GDM1 (cell line): ENCODE results near the gene SKA2.
A peak's percentile ranks its signal among the peaks of the same experiment; 100 is the strongest.
"Not testable (repeated sequence)": the region's sequence is repeated elsewhere in the genome, so short reads cannot be mapped to it uniquely, and the experiment has no call there.

Experiments
- DNase-seq: peaks from one replicate; lab custom pipeline; 2025; lab: John Stamatoyannopoulos, UW

SKA2 gene

GRCh38 chr17:59151591-59151990, 3.4 kb downstream of the SKA2 start:
- no peak for DNase-seq

DNA sequence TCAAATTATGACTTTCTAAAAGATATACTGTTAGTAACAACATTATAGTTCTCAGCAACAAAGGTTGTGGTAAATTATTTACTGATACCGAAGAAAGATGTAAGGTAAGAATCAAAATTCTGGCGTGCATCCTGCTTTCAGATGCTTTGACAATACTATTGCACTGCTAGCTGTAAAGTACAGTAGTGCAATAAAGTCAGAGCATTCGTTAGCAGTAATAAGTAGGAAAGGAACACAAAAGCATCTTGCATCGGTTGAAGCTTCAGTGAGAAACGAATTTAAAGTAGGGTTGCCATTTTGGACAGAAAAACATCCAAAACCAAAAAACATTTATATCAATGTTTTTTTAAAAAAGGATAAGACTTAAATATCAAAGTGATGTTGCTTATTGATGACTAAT, 4.0 kb downstream of the SKA2 start:
- no peak for DNase-seq

DNA sequence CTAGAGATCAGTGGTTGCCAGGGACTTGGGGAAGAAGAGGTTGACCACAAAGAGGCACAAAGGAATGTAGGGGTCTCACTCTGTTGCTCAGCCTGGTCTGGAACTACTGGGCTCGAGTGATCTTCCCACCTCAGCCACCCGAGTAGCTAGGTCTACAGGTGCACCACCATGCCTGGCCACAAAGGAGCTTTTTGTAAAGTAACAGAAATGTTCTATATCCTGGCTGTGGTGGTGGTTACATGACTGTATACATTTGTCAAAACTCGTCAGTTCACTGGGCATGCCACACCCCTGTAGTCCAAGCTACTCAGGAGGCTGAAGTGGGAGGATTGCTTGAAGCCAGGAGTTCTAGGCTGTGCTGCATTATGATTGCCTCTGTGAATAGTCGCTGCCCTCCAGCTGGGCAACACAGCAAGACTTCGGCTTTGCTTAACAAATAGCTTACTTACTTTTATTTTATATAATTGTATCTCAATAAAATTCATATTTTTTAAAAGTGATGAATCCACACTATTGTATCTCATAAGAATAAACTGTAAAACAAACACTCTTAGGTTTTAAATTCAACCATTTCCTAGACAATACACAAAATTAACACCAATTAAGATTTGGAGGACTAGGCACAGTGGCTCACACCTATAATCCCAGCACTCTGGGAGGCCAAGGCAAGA, 5.0 kb downstream of the SKA2 start:
- DNase-seq, result no peak

GRCh38 chr17:59149051-59149450, 5.9 kb downstream of the SKA2 start:
- DNase-seq, result no peak

DNA sequence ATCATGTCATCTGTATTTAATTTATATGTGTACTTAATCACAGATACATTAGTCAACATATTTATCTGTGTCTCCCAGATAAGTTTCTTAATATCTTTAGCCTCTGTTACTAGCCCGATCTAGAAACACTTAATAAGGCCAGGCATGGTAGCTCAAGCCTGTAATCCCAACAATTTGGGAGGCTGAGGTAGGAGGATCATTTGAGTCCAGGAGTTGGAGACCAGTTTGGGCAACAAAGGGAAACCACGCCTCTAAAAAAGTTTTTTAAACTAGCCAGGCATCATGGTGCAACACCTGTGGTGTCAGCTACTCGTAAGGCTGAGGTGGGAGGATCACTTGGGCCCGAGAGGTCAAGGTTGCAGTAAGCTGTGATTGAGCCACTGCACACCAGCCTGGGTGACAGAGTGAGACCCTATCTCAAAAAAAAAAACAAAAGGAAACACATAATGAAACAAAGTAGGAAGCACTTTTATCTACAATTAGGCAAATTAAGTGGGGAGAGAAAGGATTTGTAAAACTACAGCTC, 9.4 kb downstream of the SKA2 start:
- DNase-seq, result no peak

DNA sequence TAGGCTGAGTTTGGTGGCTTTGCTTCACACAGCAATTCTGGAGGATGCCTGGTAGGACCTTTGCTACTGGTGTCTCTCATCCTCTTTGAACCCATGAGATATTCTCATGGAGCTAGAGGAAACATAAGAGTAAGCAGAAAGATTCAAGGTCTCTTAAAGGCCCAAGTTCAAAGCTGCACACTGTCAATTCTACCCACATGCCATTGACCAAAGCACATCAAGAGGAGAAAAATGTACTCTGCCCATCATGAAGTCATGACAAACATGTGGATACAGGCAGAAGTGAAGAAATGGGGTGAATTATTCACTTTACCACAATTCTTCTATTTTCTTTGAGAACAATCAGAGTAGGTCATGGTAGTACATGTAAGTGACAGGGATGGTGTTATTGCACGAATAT, 13.1 kb downstream of the SKA2 start:
- no peak for DNase-seq

DNA sequence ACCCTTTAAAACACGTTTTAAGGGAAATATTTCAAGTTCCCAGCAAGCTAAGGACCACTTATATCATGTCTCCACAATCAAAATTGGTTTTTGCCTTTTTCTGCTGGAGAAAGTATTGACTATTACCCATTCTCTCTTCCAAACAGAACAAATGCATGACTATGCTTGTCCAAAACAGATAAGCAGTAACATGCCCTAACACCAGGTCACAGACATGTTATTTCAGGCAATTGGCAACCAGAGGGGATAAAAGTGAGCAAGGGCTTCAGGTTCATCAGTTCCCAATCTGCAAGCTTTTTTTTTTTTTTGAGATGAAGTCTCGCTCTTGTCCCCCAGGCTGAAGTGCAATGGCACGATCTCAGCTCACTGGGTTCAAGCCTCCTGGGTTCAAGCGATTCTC, 15.0 kb downstream of the SKA2 start:
- no peak for DNase-seq

DNA sequence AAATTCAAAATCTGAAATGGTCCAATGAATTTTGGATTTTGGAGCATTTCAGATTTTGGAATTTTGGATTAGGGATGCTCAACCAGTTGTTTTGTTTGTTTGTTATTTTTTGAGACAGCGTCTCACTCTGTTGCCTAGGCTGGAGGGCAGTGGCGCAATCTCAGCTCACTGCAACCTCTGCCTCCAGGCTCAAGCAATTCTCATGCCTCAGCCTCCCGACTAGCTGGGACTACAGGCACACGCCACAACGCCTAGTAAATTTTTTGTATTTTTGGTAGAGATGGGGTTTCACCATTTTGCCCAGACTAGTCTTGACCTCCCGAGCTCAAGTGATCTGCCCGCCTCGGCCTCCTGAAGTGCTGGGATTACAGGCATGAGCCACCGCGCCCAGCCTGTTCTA, 16.6 kb downstream of the SKA2 start:
- DNase-seq, result not testable (repeated sequence)

DNA sequence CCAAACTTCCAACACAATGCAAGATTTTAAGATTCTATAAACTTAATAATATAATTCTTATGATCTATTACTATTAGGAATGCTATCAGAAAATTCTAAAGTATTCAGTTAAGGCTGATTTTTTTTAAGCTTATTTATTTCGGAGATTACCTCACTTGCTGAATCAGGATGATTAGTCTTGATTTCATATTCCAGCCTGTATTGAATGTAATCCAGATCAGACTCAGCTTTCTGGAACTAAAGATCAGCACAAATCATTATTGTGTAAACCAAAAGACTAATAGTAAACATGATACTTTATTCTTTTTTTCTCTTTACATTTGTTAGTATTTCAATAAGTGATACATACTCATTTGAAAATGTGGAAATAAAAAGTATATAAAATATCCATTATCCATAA, 23.9 kb downstream of the SKA2 start:
- no peak for DNase-seq

DNA sequence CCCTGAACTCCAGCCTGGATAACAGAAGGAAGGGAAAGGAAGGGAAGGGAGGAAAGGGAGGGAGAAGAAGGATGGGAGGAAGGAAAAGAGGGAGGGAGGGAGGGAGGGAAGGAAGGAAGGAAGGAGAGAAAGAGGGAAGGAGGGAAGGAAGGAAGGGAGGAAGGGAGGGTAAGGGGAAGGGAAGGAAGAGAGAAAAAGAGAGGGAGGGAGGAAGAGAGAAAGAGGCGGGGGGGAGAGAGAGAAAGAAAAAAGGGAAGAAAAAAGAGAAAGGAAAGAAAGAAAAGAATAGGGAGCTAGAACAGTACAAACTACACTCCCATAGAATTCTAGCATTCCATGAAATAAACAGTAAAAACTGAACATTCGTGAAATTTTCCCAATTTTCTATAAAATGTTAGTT, 25.2 kb downstream of the SKA2 start:
- no peak for DNase-seq

DNA sequence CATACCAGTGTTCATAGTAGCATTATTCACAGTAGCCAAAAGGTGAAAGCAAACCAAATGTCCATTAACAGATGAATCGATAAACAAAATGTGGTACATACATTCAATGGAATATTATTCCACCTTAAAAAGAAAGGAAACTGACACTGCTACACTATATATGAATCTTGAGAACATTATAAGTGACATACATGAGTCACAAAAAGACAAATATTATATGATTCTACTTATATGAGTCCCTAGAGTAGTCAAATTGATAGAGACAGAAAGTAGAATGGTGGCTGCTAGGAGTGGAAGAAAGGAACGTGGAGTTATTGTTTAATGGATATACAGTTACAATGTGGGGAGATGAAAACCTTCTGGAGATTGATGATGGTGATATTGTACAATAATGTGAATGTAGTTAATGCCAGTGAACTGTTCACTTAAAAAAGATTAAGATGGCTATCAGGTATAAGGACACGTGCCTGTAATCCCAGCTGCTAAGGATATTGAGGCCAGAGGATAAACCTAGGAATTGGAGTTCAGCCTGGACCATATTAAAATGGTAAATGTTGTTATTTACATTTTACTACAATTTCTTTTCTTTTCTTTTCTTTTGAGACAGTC, 28.1 kb downstream of the SKA2 start:
- no peak for DNase-seq

DNA sequence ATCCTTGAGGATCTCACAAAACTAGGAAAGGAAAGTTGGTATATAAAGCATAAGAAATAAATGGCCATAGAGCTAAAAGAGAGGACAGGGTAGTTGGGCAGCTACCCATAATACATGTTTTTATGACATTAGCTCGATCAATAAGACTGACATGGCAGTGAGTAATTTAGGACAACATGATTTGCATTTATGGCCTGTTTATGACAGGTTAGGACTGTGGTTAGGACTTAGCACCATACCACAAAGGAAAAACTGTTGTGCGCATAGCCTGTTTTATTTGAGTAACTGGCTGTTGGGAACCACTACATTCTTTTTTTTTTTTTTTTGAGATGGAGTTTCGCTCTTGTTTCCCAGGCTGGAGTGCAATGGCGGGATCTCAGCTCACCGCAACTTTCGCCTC, 30.3 kb downstream of the SKA2 start:
- DNase-seq, result no peak

- DNase-seq, result no peak
Measured at GRCh38 chr17:59121901-59122480, 33.0 kb downstream of the SKA2 start.

GRCh38 chr17:59115474-59115873, 39.5 kb downstream of the SKA2 start:
- DNase-seq, result no peak

DNA sequence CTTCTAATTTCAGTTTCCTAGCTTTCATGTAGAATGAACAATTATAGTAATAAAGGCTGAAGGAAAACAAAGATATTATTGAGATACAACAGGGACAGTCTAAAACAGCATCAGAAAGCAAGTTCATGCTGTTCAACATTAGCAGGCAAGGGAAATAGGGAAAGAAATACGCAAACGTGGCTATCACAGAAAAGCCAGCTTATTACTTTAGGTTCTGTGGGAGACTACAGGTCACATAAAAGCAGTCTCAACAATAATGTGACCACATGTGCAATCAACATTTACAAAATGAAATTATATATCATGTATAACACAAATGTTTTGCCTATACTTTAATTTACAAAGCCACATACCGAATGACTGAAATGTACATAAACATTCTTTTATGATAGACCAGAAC, 43.4 kb downstream of the SKA2 start:
- DNase-seq, result no peak

- DNase-seq, result no peak
Measured at GRCh38 chr17:59110973-59111372, 44.0 kb downstream of the SKA2 start.

- no peak for DNase-seq
Measured at GRCh38 chr17:59108400-59109102, 46.4 kb downstream of the SKA2 start.

DNA sequence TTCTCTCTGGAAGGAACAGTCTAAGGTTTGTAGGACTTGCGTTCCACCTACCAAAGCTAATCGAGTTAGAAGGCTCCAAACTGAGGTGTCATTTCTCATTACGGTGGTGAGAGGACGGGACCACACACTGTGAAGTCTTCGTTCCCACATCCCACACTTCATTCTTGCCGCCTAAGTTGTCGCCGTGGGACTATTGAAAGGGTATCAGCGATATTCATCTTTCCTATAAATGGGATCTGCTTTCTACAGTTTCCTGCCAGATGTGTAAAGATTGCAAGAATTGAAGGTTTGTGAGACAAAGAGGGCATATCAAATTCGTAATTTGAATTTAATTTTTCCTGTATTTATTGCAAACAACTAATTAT, 47.7 kb downstream of the SKA2 start:
- DNase-seq, result no peak

GRCh38 chr17:59106463-59107305, 48.3 kb downstream of the SKA2 start, which contains the start of gene TRIM37:
Gene TRIM37 (minus strand): TSS chr17:59106880. CDS start chr17:59106461, 419 bp downstream.
- DNase-seq, result peak; percentile 99

GRCh38 chr17:59105852-59106462, 49.0 kb downstream of the SKA2 start:
- no peak for DNase-seq

DNA sequence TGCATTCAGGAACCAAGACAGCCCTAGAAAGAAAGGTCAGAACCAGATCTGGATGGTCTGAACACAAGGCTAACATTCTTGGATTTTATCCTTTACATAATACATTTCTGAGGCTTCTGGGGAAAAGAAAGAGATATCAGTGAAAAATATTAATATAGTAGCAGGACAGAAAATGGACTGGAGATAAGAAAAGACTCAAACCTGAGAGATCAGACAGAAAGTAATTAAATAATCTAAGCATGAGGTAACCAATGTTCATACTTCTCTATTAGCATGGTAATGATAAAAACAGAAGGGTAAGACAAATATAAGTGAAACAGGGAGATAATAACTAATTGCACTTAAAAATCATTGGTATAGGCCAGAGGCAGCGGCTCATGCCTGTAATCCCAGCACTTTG, 53.8 kb downstream of the SKA2 start:
- DNase-seq, result no peak

GRCh38 chr17:59097876-59098275, 57.1 kb downstream of the SKA2 start:
- no peak for DNase-seq
